Measurements from ENCODE around the gene FKBP11. TPM values are rescaled to one million over a fixed set of nuclear protein-coding genes. Genes with fewer than 3 reads are reported as not detected.
"Not testable (repeated sequence)": the region's sequence is repeated elsewhere in the genome, so short reads cannot be mapped to it uniquely, and the experiment has no call there.

Gene FKBP11
- total RNA-seq, 1 donor from 2014 or later = 18.2 TPM

DNA sequence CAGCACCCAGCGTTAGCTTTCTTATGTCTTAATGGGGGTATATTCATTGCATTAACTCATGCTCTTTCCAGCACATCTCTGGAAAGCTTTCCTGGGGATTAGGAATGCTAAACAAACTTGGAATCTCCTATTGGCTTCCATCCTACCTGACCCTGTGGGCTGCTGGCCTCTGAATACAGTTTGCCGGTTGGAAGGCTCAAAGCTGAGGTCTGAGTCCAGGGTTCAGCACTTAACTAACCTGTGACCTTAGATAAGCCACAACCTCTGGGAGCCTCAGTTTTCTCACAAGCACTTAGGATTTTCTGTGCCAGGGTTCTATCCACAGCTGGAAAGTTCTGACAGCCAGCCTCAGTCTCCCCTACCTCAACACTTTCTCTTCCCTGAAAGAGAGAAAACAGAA, 46.7 kb downstream of the FKBP11 start:
- Mint-ChIP-seq H3K27me3 (ENCODE audit: insufficient read depth, low read depth) (peaks cover 16% of the 10 kb centered on the region), H3K9me3 (no peaks in the 10 kb centered on the region), H3K4me3 (no peak overlapping the region), H3K4me1 (peaks cover 40% of the 10 kb centered on the region), H3K36me3 (no peaks in the 10 kb centered on the region), H3K27ac (no peak overlapping the region)
- Histone ChIP-seq H3K9ac (no peak overlapping the region), H4K20me1 (ENCODE audit: low read depth) (no peaks in the 10 kb centered on the region), H3K27ac (no peak overlapping the region), H3K4me2 (no peak overlapping the region), H3K4me3 (no peak overlapping the region), H3K79me2 (ENCODE audit: low read depth) (no peaks in the 10 kb centered on the region), H3K4me1 (peaks cover 35% of the 10 kb centered on the region), H3K9me3 (ENCODE audit: low read depth) (no peaks in the 10 kb centered on the region), H3K27me3 (no peaks in the 10 kb centered on the region), H3K36me3 (no peaks in the 10 kb centered on the region), H2AFZ (replicated peaks) (no peak overlapping the region), H3F3A (ENCODE audit: low read depth) (peaks cover 28% of the 10 kb centered on the region)
- no peak for DNase-seq (ENCODE audit: low spot score)
- TF ChIP-seq EZH2 (IDR thresholded peaks at IDR 0.05) (no peak), EZH2phosphoT487 (IDR thresholded peaks at IDR 0.05) (no peak)
- TF ChIP-seq, protein P1, sequence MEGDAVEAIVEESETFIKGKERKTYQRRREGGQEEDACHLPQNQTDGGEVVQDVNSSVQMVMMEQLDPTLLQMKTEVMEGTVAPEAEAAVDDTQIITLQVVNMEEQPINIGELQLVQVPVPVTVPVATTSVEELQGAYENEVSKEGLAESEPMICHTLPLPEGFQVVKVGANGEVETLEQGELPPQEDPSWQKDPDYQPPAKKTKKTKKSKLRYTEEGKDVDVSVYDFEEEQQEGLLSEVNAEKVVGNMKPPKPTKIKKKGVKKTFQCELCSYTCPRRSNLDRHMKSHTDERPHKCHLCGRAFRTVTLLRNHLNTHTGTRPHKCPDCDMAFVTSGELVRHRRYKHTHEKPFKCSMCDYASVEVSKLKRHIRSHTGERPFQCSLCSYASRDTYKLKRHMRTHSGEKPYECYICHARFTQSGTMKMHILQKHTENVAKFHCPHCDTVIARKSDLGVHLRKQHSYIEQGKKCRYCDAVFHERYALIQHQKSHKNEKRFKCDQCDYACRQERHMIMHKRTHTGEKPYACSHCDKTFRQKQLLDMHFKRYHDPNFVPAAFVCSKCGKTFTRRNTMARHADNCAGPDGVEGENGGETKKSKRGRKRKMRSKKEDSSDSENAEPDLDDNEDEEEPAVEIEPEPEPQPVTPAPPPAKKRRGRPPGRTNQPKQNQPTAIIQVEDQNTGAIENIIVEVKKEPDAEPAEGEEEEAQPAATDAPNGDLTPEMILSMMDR (IDR thresholded peaks at IDR 0.05) = no peak

- Mint-ChIP-seq H3K4me3 (no peak overlapping the region), H3K27ac (no peak overlapping the region)
Measured at GRCh38 chr12:48875944-48876515, 49.3 kb downstream of the FKBP11 start.

DNA sequence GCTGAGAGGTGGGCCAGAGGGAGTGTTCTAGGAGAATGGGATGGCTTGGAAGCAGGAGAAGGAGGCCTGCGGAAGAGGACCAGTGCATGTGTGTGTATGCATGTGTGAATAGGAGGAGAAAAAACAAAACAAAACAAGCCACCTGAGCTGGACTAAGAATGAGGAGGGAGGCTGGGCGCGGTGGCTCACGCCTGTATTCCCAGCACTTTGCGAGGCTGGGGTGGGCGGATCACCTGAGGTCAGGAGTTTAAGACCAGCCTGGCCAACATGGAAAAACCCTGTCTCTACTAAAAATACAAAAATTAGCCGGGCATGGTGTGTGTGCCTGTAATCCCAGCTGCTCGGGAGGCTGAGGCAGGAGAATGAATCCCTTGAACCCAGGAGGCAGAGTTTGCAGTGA, 51.8 kb downstream of the FKBP11 start:
- not testable (repeated sequence) for H3K79me2 ChIP-seq (ENCODE audit: low read depth); H3K4me3 ChIP-seq; H3K4me1 ChIP-seq; H3K4me3 Mint-ChIP-seq; H4K20me1 ChIP-seq (ENCODE audit: low read depth); DNase-seq (ENCODE audit: low spot score); H3K9me3 ChIP-seq (ENCODE audit: low read depth); H3K27me3 ChIP-seq; H3K9me3 Mint-ChIP-seq; H3K27ac ChIP-seq; H3F3A ChIP-seq (ENCODE audit: low read depth); H3K4me2 ChIP-seq; H2AFZ ChIP-seq (replicated peaks); H3K9ac ChIP-seq; H3K36me3 ChIP-seq; H3K36me3 Mint-ChIP-seq
- H3K27ac Mint-ChIP-seq = peak overlapping the region; percentile 7
- H3K27me3 Mint-ChIP-seq (ENCODE audit: insufficient read depth, low read depth) = peaks cover 16% of the 10 kb centered on the region
- H3K4me1 Mint-ChIP-seq = peaks cover 18% of the 10 kb centered on the region

More at GRCh38 chr12:48875944-48876515, 49.3 kb downstream of the FKBP11 start:
- Histone ChIP-seq H3K4me3 (no peak overlapping the region), H2AFZ (replicated peaks) (no peak overlapping the region), H3K9me3 (ENCODE audit: low read depth) (no peaks in the 10 kb centered on the region), H3K79me2 (ENCODE audit: low read depth) (no peaks in the 10 kb centered on the region), H3K9ac (no peak overlapping the region), H4K20me1 (ENCODE audit: low read depth) (no peaks in the 10 kb centered on the region), H3K27ac (no peak overlapping the region), H3K36me3 (no peaks in the 10 kb centered on the region), H3K27me3 (no peaks in the 10 kb centered on the region), H3K4me1 (peaks cover 10% of the 10 kb centered on the region), H3K4me2 (no peak overlapping the region), H3F3A (ENCODE audit: low read depth) (peaks cover 3% of the 10 kb centered on the region)
- no peaks in the 10 kb centered on the region for H3K36me3 Mint-ChIP-seq
- no peaks in the 10 kb centered on the region for H3K9me3 Mint-ChIP-seq
- no peak for DNase-seq (ENCODE audit: low spot score)
- no peak for TF ChIP-seq EZH2phosphoT487 (IDR thresholded peaks at IDR 0.05)
- TF ChIP-seq, protein P1 (IDR thresholded peaks at IDR 0.05) = no peak
- TF ChIP-seq EZH2 (IDR thresholded peaks at IDR 0.05) = no peak
- peaks cover 16% of the 10 kb centered on the region for H3K27me3 Mint-ChIP-seq (ENCODE audit: insufficient read depth, low read depth)
- H3K4me1 Mint-ChIP-seq = peaks cover 28% of the 10 kb centered on the region

DNA sequence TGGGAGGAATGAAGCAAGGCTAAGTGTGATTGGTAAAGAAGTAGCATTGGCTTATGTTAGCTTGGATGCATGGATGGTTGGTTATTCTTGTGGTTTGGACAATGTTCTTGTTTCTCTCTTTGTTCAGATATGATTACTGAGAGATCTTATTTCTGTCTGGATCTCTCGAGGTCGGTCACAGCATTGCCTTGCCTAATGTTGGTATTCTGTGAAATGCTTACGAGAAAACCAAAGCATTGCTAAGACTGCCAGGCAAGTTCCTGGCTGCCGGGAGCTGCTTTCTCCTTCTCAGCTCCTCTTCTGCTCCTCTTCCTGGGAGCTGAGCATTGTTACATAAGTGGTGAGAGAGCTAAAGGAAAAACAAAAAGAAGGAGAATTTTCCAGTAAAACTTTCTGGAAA, 52.2 kb downstream of the FKBP11 start:
- no peak overlapping the region for H3K4me3 ChIP-seq
- no peak overlapping the region for H3K4me3 Mint-ChIP-seq
- no peak overlapping the region for H2AFZ ChIP-seq (replicated peaks)
- no peaks in the 10 kb centered on the region for H3K36me3 Mint-ChIP-seq
- no peaks in the 10 kb centered on the region for H3K36me3 ChIP-seq
- H3K27me3 ChIP-seq = no peaks in the 10 kb centered on the region
- H3K79me2 ChIP-seq (ENCODE audit: low read depth) = no peaks in the 10 kb centered on the region
- no peaks in the 10 kb centered on the region for H4K20me1 ChIP-seq (ENCODE audit: low read depth)
- peaks cover 18% of the 10 kb centered on the region for H3K4me1 Mint-ChIP-seq
- no peak overlapping the region for H3K9ac ChIP-seq
- H3F3A ChIP-seq (ENCODE audit: low read depth) = no peaks in the 10 kb centered on the region
- no peak overlapping the region for H3K27ac Mint-ChIP-seq
- no peaks in the 10 kb centered on the region for H3K9me3 ChIP-seq (ENCODE audit: low read depth)
- H3K27me3 Mint-ChIP-seq (ENCODE audit: insufficient read depth, low read depth) = peaks cover 12% of the 10 kb centered on the region
- no peaks in the 10 kb centered on the region for H3K4me1 ChIP-seq
- TF ChIP-seq, protein P1 (IDR thresholded peaks at IDR 0.05) = no peak
- TF ChIP-seq EZH2 (IDR thresholded peaks at IDR 0.05) (no peak), EZH2phosphoT487 (IDR thresholded peaks at IDR 0.05) (no peak)
- DNase-seq (ENCODE audit: low spot score) = no peak
- no peaks in the 10 kb centered on the region for H3K9me3 Mint-ChIP-seq
- no peak overlapping the region for H3K4me2 ChIP-seq
- H3K27ac ChIP-seq = no peak overlapping the region
